ENCODE results near the gene SGCD.

DNA sequence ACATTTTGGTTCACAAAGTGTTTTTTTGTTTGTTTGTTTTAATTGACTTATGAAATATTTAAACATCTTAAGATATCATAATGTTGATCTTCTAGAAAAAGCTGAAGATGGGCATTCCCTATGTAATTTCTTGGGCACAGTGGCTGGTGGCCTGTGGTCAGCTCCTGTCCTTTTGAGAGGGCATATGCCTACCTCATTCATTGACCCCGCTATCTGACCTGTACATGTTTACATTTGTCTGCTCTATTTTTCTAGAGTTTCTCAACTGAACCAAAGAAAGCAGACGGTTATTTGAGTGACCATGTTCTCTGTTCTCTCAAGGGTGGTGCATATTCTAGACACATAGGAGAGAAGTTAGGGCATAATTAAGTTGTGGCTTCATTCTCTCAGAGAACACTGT lies 5.3 kb downstream of the SGCD start:
- TF ChIP-seq MAFK (IDR thresholded peaks at IDR 0.05; ENCODE audit: low read depth, low read length) (no peak), CEBPB (IDR thresholded peaks at IDR 0.05; ENCODE audit: low read depth, low read length) (no peak), MXI1 (IDR thresholded peaks at IDR 0.05; ENCODE audit: borderline replicate concordance, low read depth, low read length) (no peak), POLR2A (IDR thresholded peaks at IDR 0.05; ENCODE audit: low read depth, low read length) (no peak), BHLHE40 (IDR thresholded peaks at IDR 0.05; ENCODE audit: low read depth, low read length) (no peak), CHD1 (IDR thresholded peaks at IDR 0.05; ENCODE audit: low read depth, low read length) (no peak), SMC3 (IDR thresholded peaks at IDR 0.05; ENCODE audit: low read depth, low read length) (no peak), RAD21 (IDR thresholded peaks at IDR 0.05; ENCODE audit: low read length) (no peak), FOS (IDR thresholded peaks at IDR 0.05; ENCODE audit: low read depth, low read length) (no peak)
- TF ChIP-seq, protein P1, sequence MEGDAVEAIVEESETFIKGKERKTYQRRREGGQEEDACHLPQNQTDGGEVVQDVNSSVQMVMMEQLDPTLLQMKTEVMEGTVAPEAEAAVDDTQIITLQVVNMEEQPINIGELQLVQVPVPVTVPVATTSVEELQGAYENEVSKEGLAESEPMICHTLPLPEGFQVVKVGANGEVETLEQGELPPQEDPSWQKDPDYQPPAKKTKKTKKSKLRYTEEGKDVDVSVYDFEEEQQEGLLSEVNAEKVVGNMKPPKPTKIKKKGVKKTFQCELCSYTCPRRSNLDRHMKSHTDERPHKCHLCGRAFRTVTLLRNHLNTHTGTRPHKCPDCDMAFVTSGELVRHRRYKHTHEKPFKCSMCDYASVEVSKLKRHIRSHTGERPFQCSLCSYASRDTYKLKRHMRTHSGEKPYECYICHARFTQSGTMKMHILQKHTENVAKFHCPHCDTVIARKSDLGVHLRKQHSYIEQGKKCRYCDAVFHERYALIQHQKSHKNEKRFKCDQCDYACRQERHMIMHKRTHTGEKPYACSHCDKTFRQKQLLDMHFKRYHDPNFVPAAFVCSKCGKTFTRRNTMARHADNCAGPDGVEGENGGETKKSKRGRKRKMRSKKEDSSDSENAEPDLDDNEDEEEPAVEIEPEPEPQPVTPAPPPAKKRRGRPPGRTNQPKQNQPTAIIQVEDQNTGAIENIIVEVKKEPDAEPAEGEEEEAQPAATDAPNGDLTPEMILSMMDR (conservative IDR thresholded peaks at IDR 0.05; ENCODE audit: low read depth, low read length) = no peak
- TF ChIP-seq, protein P2, sequence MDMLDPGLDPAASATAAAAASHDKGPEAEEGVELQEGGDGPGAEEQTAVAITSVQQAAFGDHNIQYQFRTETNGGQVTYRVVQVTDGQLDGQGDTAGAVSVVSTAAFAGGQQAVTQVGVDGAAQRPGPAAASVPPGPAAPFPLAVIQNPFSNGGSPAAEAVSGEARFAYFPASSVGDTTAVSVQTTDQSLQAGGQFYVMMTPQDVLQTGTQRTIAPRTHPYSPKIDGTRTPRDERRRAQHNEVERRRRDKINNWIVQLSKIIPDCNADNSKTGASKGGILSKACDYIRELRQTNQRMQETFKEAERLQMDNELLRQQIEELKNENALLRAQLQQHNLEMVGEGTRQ (IDR thresholded peaks at IDR 0.05; ENCODE audit: low read depth, low read length) = no peak
- TF ChIP-seq, protein P3, sequence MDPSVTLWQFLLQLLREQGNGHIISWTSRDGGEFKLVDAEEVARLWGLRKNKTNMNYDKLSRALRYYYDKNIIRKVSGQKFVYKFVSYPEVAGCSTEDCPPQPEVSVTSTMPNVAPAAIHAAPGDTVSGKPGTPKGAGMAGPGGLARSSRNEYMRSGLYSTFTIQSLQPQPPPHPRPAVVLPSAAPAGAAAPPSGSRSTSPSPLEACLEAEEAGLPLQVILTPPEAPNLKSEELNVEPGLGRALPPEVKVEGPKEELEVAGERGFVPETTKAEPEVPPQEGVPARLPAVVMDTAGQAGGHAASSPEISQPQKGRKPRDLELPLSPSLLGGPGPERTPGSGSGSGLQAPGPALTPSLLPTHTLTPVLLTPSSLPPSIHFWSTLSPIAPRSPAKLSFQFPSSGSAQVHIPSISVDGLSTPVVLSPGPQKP (IDR thresholded peaks at IDR 0.05; ENCODE audit: borderline replicate concordance, low read depth, low read length) = no peak

Measured in IMR-90 (cell line).